GM23338 (cell line): ENCODE measurements around the gene TSPAN4. TPM values are rescaled to one million over a fixed set of nuclear protein-coding genes. Genes with fewer than 3 reads are reported as not detected.

Experiments used
- ATAC-seq: fragments of 200-7000 bp; cut with Tn5 transposase; 3 replicates; pipeline ENCODE4 v1.9.1; 2020
- DNase-seq: peaks from one replicate; pipeline ENCODE4 v3.0.0-alpha.2; 2015; ENCODE audit warnings: low spot score
- H2AFZ ChIP-seq: fragments of 200-600 bp; sonication (generic); 2 replicates; pipeline ENCODE4 v1.8.0; 2016; ENCODE audit warnings: antibody characterized with exemption, mild to moderate bottlenecking, moderate library complexity
- H3F3A ChIP-seq: fragments of 200-600 bp; sonication (generic); replicated peaks from 2 replicates; pipeline ENCODE4 v1.8.0; 2017; ENCODE audit warnings: antibody characterized with exemption, mixed run types, low read depth
- H3K27ac ChIP-seq: fragments of 200-600 bp; sonication (generic); 2 replicates; pipeline ENCODE4 v1.6.1; 2016; ENCODE audit warnings: low read depth
- H3K27me3 ChIP-seq: fragments of 200-600 bp; sonication (generic); 2 replicates; pipeline ENCODE4 v1.8.0; 2016; ENCODE audit warnings: mild to moderate bottlenecking, mixed run types, moderate library complexity; ENCODE audit not compliant: insufficient read depth
- H3K36me3 ChIP-seq: fragments of 200-600 bp; sonication (generic); 2 replicates; pipeline ENCODE4 v1.8.0; 2016; ENCODE audit warnings: mild to moderate bottlenecking; ENCODE audit not compliant: insufficient read depth
- H3K4me1 ChIP-seq: fragments of 200-600 bp; sonication (generic); 2 replicates; pipeline ENCODE4 v1.8.0; 2016; ENCODE audit warnings: mild to moderate bottlenecking, moderate library complexity; ENCODE audit not compliant: insufficient read depth
- H3K4me2 ChIP-seq: fragments of 200-600 bp; sonication (generic); 2 replicates; pipeline ENCODE4 v1.7.1; 2017; ENCODE audit warnings: mixed run types
- H3K4me3 ChIP-seq: fragments of 200-600 bp; sonication (generic); 2 replicates; pipeline ENCODE4 v1.6.1; 2016; ENCODE audit warnings: mixed run types
- H3K79me2 ChIP-seq: fragments of 200-600 bp; sonication (generic); replicated peaks from 2 replicates; pipeline ENCODE4 v1.8.0; 2017; ENCODE audit warnings: mild to moderate bottlenecking; ENCODE audit not compliant: insufficient read depth
- H3K9me2 ChIP-seq: fragments of 200-600 bp; sonication (generic); 2 replicates; pipeline ENCODE4 v1.8.0; 2017; ENCODE audit not compliant: insufficient read depth
- H4K20me1 ChIP-seq: fragments of 200-600 bp; sonication (generic); replicated peaks from 2 replicates; pipeline ENCODE4 v1.8.0; 2017; ENCODE audit warnings: mild to moderate bottlenecking; ENCODE audit not compliant: insufficient read depth
- H3K27ac Mint-ChIP-seq: 2 replicates; pipeline ENCODE4 v1.8.0; 2020; ENCODE audit warnings: inconsistent platforms, mild to moderate bottlenecking, moderate library complexity, mixed read lengths
- H3K27me3 Mint-ChIP-seq: 3 replicates; pipeline ENCODE4 v1.8.0; 2022; ENCODE audit warnings: low read depth, mild to moderate bottlenecking, moderate library complexity, mixed read lengths, inconsistent platforms; ENCODE audit not compliant: insufficient read depth, poor library complexity
- H3K36me3 Mint-ChIP-seq: 3 replicates; pipeline ENCODE4 v1.8.0; 2021; ENCODE audit warnings: low read depth, mild to moderate bottlenecking, inconsistent platforms, moderate library complexity, mixed read lengths
- H3K4me1 Mint-ChIP-seq: 3 replicates; pipeline ENCODE4 v1.8.0; 2020; ENCODE audit warnings: mild to moderate bottlenecking, inconsistent platforms, mixed read lengths
- H3K4me3 Mint-ChIP-seq: 3 replicates; pipeline ENCODE4 v1.8.0; 2021; ENCODE audit warnings: moderate library complexity, mild to moderate bottlenecking, inconsistent platforms, mixed read lengths
- H3K9me3 Mint-ChIP-seq: 3 replicates; pipeline ENCODE4 v1.8.0; 2020; ENCODE audit warnings: moderate library complexity, mild to moderate bottlenecking, inconsistent platforms, mixed read lengths
- CREB1 ChIP-seq: fragments of 250-450 bp; sonication (Bioruptor Pico); IDR thresholded peaks from 2 replicates; pipeline ENCODE4 v1.5.0; 2020; ENCODE audit warnings: low read depth, mild to moderate bottlenecking, moderate library complexity
- CTCF ChIP-seq, 2 experiments: fragments of 200-600 bp in 1 of 2; sonication (generic) in 1 of 2; conservative IDR thresholded peaks; 2 replicates each; pipeline versions ENCODE4 v1.5.1 to v1.6.1; 2016 to 2017; ENCODE audit warnings: antibody characterized with exemption in 2 of 2, low read depth in 2 of 2, mild to moderate bottlenecking in 2 of 2, moderate library complexity in 1 of 2
- ETS1 ChIP-seq: IDR thresholded peaks from 2 replicates; pipeline ENCODE4 v1.6.1; 2016; ENCODE audit warnings: antibody characterized with exemption
- EZH2 ChIP-seq: fragments of 200-600 bp; sonication (generic); IDR thresholded peaks from one replicate; pipeline ENCODE4 v1.8.0; 2017; ENCODE audit warnings: antibody characterized with exemption, mild to moderate bottlenecking, low read depth; ENCODE audit not compliant: unreplicated experiment
- EZH2phosphoT487 ChIP-seq: fragments of 200-600 bp; sonication (generic); IDR thresholded peaks from one replicate; pipeline ENCODE4 v1.8.1; 2018; ENCODE audit warnings: antibody characterized with exemption; ENCODE audit not compliant: unreplicated experiment
- JUNB ChIP-seq: IDR thresholded peaks from one replicate; pipeline ENCODE4 v1.6.1; 2016; ENCODE audit warnings: antibody characterized with exemption; ENCODE audit not compliant: unreplicated experiment
- NANOG ChIP-seq: IDR thresholded peaks from 2 replicates; pipeline ENCODE4 v1.6.1; 2016; ENCODE audit warnings: antibody characterized with exemption, borderline replicate concordance
- POLR2AphosphoS5 ChIP-seq: IDR thresholded peaks from 2 replicates; pipeline ENCODE4 v1.6.1; 2016; ENCODE audit warnings: antibody characterized with exemption, low read depth
- STAT1 ChIP-seq: IDR thresholded peaks from one replicate; pipeline ENCODE4 v1.6.1; 2016; ENCODE audit warnings: antibody characterized with exemption; ENCODE audit not compliant: unreplicated experiment
- ZNF114 ChIP-seq: fragments of 250-450 bp; sonication (Bioruptor Pico); IDR thresholded peaks from 2 replicates; pipeline ENCODE4 v1.5.0; 2020; ENCODE audit warnings: mild to moderate bottlenecking, moderate library complexity
- ZNF331 ChIP-seq: fragments of 250-450 bp; sonication (Bioruptor Pico); IDR thresholded peaks from 2 replicates; pipeline ENCODE4 v1.5.0; 2020; ENCODE audit warnings: low read depth, mild to moderate bottlenecking, moderate library complexity
- polyA plus RNA-seq: library from polyadenylated mRNA; unstranded; fragments of >200 nt; fragmentation: Nextera tagmentation; extraction: Ambion mirVana; gene quantifications from 2 replicates; pipeline ENCODE4 v1.2.1, GENCODE V29; 2016
- total RNA-seq: library from RNA; depleted of rRNA; stranded (reverse); fragments of >200 nt; shearing (Covaris generic); gene quantifications from 2 replicates; pipeline ENCODE4 v1.2.3, GENCODE V29; 2014
- TF ChIP-seq, protein P1 (sequence below): IDR thresholded peaks from one replicate; pipeline ENCODE4 v1.6.1; 2018; ENCODE audit warnings: antibody characterized with exemption; ENCODE audit not compliant: unreplicated experiment
- TF ChIP-seq, protein P2 (sequence below): fragments of 250-450 bp; sonication (Bioruptor Pico); IDR thresholded peaks from 2 replicates; pipeline ENCODE4 v1.5.0; 2020; ENCODE audit warnings: mild to moderate bottlenecking, moderate library complexity

The TSPAN4 gene
- total and polyA plus RNA-seq, 2 experiments from 2014 or later, result 76.8 to 150 TPM

- TF ChIP-seq STAT1 (no peak), JUNB (no peak), ZNF331 (CRISPR knock-in tag) (no peak), ZNF114 (CRISPR knock-in tag) (no peak), NANOG (no peak), EZH2phosphoT487 (no peak), EZH2 (no peak), CTCF (conservative IDR thresholded peaks at IDR 0.05; ENCODE audit: low read depth in 2 of 2) (no peak), POLR2AphosphoS5 (no peak), ETS1 (no peak), CREB1 (CRISPR knock-in tag) (no peak)
- TF ChIP-seq, protein P1, sequence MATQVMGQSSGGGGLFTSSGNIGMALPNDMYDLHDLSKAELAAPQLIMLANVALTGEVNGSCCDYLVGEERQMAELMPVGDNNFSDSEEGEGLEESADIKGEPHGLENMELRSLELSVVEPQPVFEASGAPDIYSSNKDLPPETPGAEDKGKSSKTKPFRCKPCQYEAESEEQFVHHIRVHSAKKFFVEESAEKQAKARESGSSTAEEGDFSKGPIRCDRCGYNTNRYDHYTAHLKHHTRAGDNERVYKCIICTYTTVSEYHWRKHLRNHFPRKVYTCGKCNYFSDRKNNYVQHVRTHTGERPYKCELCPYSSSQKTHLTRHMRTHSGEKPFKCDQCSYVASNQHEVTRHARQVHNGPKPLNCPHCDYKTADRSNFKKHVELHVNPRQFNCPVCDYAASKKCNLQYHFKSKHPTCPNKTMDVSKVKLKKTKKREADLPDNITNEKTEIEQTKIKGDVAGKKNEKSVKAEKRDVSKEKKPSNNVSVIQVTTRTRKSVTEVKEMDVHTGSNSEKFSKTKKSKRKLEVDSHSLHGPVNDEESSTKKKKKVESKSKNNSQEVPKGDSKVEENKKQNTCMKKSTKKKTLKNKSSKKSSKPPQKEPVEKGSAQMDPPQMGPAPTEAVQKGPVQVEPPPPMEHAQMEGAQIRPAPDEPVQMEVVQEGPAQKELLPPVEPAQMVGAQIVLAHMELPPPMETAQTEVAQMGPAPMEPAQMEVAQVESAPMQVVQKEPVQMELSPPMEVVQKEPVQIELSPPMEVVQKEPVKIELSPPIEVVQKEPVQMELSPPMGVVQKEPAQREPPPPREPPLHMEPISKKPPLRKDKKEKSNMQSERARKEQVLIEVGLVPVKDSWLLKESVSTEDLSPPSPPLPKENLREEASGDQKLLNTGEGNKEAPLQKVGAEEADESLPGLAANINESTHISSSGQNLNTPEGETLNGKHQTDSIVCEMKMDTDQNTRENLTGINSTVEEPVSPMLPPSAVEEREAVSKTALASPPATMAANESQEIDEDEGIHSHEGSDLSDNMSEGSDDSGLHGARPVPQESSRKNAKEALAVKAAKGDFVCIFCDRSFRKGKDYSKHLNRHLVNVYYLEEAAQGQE, result no peak
- TF ChIP-seq, protein P2, sequence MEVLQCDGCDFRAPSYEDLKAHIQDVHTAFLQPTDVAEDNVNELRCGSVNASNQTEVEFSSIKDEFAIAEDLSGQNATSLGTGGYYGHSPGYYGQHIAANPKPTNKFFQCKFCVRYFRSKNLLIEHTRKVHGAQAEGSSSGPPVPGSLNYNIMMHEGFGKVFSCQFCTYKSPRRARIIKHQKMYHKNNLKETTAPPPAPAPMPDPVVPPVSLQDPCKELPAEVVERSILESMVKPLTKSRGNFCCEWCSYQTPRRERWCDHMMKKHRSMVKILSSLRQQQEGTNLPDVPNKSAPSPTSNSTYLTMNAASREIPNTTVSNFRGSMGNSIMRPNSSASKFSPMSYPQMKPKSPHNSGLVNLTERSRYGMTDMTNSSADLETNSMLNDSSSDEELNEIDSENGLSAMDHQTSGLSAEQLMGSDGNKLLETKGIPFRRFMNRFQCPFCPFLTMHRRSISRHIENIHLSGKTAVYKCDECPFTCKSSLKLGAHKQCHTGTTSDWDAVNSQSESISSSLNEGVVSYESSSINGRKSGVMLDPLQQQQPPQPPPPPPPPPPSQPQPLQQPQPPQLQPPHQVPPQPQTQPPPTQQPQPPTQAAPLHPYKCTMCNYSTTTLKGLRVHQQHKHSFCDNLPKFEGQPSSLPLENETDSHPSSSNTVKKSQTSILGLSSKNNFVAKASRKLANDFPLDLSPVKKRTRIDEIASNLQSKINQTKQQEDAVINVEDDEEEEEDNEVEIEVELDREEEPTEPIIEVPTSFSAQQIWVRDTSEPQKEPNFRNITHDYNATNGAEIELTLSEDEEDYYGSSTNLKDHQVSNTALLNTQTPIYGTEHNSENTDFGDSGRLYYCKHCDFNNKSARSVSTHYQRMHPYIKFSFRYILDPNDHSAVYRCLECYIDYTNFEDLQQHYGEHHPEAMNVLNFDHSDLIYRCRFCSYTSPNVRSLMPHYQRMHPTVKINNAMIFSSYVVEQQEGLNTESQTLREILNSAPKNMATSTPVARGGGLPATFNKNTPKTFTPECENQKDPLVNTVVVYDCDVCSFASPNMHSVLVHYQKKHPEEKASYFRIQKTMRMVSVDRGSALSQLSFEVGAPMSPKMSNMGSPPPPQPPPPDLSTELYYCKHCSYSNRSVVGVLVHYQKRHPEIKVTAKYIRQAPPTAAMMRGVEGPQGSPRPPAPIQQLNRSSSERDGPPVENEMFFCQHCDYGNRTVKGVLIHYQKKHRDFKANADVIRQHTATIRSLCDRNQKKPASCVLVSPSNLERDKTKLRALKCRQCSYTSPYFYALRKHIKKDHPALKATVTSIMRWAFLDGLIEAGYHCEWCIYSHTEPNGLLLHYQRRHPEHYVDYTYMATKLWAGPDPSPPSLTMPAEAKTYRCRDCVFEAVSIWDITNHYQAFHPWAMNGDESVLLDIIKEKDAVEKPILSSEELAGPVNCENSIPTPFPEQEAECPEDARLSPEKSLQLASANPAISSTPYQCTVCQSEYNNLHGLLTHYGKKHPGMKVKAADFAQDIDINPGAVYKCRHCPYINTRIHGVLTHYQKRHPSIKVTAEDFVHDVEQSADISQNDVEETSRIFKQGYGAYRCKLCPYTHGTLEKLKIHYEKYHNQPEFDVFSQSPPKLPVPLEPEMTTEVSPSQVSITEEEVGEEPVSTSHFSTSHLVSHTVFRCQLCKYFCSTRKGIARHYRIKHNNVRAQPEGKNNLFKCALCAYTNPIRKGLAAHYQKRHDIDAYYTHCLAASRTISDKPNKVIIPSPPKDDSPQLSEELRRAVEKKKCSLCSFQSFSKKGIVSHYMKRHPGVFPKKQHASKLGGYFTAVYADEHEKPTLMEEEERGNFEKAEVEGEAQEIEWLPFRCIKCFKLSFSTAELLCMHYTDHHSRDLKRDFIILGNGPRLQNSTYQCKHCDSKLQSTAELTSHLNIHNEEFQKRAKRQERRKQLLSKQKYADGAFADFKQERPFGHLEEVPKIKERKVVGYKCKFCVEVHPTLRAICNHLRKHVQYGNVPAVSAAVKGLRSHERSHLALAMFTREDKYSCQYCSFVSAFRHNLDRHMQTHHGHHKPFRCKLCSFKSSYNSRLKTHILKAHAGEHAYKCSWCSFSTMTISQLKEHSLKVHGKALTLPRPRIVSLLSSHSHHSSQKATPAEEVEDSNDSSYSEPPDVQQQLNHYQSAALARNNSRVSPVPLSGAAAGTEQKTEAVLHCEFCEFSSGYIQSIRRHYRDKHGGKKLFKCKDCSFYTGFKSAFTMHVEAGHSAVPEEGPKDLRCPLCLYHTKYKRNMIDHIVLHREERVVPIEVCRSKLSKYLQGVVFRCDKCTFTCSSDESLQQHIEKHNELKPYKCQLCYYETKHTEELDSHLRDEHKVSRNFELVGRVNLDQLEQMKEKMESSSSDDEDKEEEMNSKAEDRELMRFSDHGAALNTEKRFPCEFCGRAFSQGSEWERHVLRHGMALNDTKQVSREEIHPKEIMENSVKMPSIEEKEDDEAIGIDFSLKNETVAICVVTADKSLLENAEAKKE (CRISPR knock-in tag), result no peak
- H3K27me3 Mint-ChIP-seq, result peaks cover 28% of the 10 kb centered on the region
- H3K36me3 Mint-ChIP-seq, result peaks cover 38% of the 10 kb centered on the region
- Histone ChIP-seq H3K36me3 (peaks cover 6% of the 10 kb centered on the region; the same call in 1 of the 2 replicates), H3K79me2 (peaks cover 23% of the 10 kb centered on the region), H2AFZ (no peak overlapping the region), H3K4me2 (no peak overlapping the region), H3F3A (peaks cover 26% of the 10 kb centered on the region), H3K9me2 (no peaks in the 10 kb centered on the region), H3K27ac (no peak overlapping the region), H3K4me3 (no peak overlapping the region), H4K20me1 (peaks cover 38% of the 10 kb centered on the region), H3K4me1 (peaks cover 17% of the 10 kb centered on the region), H3K27me3 (no peaks in the 10 kb centered on the region)
- DNase-seq (no peak), ATAC-seq (no peak)
- no peak overlapping the region for H3K4me3 Mint-ChIP-seq
- no peaks in the 10 kb centered on the region for H3K9me3 Mint-ChIP-seq
- peaks cover 28% of the 10 kb centered on the region for H3K4me1 Mint-ChIP-seq
- H3K27ac Mint-ChIP-seq, result no peak overlapping the region
These were observed 4.7 kb upstream of the TSPAN4 start for GRCh38 chr11:837990-838307.
